ENCODE results near the gene MED13L.
"Not testable (repeated sequence)": the region's sequence is repeated elsewhere in the genome, so short reads cannot be mapped to it uniquely, and the experiment has no call there.

MED13L gene

DNA sequence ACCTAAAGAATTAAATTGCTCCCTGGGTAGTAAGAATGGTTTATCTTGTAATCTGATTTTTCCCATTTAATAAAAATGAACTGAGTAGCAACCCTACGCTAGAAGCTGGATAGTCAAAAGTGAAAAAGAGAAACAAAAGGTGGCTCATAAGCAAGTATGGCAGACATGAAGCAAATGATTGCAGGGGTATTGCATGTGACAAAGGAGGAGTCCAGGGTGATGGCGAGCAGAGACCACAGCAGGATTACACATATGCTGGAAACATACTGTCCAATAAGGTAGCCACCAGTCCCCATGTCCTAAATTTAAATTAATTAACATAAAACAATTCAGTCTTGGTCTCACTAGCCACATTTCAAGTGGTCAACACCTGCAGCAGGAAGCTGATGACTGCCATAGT is 283.8 kb downstream of the MED13L start:
- no peak for DNase-seq

DNA sequence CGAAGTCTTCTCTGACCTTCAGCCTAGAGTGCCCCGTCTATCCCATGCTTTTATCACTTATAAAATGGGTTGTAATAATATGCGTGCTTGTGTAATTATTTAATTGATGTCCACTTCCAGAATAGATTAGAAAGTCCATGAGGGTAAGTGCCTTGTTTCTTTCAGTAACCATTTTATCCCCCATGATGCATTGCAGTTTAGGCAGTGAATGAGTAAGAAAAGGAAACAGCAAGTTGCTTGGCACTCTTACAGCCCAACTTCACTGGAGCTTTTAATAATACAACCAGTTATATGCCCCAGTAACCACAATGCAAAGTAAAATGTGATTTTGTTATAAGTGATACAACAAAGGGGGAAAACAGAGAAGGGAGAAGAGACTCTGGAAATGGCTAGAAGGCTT is 287.3 kb downstream of the MED13L start:
- no peak for DNase-seq

DNA sequence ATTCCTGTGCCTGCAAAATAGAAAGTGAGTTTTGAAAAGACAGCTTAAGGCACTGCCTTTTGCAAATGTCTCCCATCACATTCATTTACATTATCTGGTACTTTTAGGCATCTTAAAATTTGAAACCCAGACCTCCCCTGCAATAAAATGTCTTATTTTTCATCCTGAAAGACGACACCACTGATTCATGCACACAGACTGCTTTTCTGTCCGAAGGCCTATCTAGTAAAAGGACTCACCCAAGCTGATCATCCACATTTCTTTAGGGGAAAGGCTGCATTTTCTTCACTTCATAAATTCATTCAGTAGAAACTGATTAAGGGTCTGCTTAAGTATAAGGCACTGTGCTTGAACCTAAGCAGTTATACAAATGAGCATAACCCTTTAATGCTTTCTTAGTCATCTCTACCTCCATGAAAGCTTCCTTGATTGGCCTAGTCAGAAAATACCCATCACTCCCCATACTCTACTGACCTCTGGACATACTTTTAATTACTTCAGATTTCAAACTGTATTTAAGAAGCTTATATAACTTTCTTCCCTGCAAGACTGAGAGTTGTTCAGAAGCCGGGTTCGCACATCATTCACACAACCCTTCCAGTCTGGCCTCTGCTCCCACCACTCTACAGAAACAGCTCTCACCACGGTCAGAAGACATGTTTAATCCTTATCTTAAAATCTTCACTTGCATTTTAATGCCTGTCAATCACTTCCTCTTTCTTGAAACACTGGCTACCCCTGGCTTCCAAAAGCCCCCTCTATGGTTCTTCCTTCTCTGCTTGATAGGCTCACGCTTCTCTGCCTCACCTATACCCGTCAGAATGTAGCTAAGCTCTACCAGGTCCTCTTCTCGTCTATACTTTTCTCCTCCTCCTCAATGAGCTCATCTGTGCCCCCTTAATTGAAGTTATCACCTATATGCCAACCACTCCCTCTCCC is 288.6 kb downstream of the MED13L start:
- no peak for DNase-seq

DNA sequence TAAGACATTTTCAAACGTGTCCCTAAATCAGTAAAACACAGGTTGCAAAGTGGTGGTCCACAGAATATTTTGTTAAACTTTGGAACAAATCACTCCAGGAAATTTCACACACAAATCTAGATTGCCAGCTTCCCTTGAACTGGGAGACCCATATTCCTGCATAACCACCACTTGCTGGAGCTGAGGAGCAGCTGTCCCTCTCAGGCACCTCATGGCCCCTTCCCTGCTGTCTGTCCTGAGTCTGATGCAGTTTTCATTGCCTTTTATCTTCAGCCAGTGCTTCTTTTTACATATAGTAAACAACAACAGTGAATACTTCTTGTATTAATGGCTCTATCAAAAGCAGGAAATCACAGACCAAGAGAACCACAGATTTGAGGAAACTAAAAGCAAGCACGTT is 289.3 kb downstream of the MED13L start:
- no peak for DNase-seq

DNA sequence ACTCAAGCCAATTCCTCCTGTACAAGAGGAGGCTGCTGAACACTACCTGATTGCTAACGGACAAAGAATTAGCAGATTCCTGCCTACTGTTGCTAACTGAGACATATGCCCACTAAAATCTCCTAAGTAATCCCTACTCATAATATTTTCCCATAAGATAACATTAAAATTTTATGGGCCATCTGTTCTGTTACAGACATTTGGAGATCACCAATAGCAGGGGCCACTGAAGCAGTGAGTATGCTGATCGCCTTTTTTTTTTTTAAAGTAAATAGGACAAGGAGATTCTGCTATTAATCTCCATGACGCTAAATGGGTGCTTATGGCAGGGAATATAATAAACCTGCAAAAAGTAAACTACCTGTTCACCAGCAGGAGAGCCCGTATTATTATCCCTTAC is 292.9 kb downstream of the MED13L start:
- no peak for DNase-seq

DNA sequence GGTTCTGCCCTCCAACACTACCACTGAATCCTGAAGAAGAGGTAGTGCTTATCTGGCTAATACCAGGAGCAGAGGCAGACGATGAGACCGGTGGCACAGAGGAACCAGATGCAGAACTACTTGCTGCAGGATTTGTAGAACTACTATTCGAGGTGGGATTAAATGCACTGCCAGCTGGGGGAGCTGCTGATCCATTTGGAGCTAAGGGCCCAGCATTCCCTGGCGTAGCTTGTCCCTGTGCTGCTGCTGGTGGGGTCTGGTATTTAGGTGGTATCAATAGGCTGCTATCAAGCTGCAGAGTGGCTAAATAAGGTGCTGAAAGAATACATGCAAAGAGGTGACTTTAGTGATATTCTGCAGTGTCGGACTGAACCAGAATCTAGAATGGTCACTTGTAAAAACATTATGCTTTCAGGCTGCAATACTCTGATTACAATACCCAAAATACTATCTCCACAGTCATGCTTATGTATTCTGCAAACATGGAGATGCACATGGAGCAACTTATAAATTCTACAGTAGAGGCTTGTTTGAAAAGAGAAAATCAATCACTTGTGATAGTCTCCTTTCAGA is 294.2 kb downstream of the MED13L start:
- no peak for DNase-seq

DNA sequence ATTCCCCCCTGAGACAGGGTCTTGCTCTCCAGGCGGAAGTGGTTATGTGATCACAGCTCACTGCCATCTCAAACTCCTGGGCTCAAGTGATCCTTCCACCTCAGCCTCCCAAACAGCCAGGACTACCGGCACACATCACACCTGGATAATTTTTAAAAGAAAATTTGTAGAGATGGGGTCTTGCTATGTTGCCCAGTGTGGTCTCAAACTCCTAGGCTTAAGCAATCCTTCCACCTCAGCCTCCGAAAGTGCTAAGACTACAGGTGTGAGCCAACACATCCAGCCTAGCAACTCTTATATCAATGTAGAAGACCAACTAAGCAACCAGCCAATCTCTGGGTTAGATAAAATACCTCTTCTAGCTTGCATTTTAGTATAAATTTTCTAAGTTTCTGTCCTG is 297.2 kb downstream of the MED13L start:
- DNase-seq, result no peak

DNA sequence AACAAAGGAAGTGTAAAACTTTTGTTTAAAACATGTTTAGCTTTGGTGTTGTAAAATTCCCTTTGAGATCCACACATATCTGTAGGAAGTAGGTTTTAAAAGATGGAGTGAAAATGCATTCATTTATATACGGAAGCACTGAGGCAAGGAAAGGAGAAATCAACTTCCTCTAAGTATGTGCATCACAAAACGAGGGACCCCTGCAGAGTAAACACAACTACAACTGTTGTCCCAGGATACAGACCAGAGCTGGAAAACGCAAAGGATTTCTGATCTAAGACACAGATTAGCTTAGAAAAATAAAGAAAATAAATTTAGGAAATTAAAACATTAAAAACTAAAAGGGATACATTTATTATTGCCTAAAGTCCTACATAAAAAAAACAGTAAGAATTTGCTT is 297.6 kb downstream of the MED13L start:
- DNase-seq, result no peak

DNA sequence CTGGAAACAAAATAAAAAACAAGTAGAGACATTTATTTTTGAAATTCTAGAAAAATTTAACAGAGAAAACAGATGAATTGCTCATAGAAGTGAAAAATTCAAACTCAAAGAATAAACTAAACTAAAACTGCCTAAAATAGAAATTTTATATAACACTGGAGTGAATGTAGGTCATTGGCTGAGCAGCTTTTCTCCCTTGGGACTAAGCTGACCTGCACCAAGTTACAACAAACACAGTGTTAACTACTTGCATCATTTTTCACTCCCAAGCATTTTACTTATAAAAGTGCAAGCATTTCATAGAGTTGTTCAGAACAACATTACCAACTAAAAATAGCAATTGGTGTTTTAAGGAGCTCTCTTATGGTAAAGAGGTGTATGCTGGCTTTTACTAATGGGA is 298.1 kb downstream of the MED13L start:
- no peak for DNase-seq

DNA sequence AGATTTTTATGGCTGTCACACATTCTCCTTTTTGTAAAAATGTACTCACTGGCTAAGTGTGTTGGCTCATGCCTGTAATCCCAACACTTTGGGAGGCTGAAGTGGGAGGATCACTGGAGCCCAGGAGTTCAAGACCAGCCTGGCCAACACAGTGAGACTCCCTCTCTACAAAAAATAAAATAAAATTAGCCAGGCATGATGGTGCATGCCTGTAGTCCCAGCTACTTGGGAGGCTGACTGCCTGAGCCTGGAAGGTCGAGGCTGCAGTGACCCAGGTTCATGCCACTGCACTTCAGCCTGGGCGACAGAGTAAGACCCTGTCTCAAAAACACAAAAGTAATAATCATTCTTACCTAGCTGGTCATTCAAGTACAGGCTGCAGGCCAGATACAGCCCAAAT is 300.7 kb downstream of the MED13L start:
- not testable (repeated sequence) for DNase-seq

DNA sequence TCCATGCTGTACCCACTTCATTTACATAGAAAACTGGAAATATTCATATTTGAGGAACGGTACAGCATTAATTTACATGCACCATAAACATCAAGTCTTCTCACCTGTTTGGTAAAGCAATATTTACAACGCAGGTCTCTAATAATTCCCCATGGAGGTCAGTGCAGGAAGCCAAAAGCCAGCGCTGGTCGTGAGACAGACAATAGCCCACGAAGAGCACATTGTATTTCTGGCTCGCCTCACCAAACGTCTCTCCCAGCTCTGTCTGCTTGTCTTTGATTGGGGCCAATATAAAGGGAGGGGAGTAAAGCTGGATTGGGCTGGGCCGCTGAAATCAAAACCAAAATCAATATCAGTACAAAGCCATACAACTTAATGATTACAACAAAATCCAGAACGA is 302.1 kb downstream of the MED13L start:
- no peak for DNase-seq

DNA sequence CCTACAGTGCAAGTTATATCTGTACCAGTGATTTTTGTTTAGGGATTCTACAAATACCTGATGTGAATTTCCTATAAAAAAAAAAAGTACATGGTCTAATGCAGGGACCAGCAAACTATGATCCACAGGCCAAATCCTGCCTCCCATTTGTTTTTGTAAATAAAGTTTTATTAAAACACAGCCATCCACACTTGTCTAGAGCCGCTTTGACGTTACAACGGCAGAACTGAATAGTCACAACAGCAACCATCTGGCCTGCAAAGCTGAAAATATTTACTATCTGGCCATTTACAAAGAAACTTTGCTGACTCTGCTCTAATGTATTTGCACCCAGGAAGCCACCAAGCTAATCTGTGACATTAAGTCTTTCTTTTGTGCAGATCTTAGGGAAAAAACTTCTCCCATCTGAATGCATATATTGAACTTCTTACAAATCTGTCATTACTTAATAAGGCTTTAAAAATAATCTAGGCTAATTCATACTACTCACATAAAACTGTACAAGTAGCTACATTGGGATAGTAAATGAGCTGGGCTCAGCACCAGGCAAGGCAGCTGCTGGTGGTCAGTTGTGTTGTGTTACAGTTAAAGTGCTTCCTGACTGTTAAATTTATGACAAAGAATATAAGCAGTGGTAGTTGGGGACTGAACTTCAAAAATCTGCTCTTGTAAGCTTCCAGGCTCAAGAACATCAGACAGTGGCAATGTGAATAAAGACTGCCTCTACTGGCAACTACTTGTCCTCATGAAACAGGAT is 303.3 kb downstream of the MED13L start:
- DNase-seq, result no peak

DNA sequence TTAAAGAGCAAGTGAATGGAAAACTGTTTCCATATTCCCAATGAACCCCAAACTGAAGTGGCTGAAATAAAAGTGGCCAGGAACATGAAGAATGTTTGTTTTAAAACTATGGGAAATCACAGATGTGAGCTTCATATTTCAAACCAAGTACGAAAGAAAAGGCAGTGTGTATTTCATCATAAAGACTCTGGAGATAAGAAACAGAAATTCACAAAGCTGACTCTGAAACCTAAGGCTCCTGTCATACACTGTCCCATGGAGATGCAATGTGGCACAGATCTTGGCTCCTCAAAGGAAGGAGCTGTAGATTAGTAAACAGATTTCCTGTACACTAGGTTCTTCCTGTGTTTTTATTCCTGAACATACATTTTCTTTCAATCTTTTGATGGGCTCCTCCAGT is 304.4 kb downstream of the MED13L start:
- no peak for DNase-seq

DNA sequence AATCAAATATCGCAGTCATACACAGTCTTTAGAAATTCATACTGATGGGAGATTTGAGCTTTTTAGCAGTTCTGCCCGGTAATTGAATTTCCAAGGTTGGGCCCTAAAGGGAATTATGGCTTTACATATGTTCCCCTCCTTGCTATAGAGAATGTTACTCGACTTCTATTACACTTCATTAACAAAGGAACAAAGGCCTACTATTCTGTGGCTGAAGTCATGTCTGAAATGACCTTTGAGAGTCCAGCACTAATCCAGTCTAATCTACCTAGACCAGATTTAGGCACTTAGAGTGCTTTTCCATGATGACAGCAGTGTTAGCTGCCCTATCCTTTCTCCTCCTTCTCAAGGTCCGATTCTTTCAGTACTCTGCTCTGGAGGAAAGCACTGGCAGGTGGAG is 305.3 kb downstream of the MED13L start:
- no peak for DNase-seq

DNA sequence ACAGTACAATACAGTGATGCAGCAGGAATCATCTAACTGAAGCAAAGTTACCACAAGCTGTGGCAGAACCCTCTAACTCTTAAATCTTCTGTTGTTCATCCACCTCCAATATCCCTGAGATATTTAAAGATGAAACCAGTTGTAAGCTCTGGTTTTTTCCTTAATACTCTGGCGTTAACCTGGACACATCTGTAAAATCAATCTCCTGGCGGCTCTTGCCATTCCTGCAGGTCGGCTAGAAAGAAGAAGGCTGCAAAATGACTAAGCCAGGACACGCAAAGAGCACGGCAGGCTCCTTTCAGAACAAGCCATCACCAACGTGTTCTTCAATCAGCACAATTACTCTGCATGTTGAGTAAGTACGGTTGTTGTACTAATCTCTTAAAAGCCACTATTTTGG is 309.3 kb downstream of the MED13L start:
- DNase-seq, result no peak

DNA sequence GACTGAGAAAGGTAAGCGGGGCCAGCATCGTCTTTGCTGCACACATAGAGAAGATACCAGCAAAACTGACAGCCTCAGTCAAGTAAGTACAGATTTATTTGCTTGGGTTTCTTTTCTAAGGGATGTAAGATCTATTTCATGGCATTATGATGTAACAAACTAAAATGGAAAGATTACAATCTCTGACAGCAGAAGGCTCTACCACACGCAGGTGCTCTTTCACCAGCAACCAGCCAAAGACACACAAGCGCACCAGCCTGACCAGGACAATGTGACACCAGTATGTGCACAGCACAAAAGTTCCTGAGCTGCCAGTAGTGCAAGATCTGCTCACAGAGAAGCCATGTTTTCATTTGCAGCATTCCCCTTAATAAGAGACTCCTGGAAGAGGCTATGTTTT is 311.1 kb downstream of the MED13L start:
- no peak for DNase-seq

DNA sequence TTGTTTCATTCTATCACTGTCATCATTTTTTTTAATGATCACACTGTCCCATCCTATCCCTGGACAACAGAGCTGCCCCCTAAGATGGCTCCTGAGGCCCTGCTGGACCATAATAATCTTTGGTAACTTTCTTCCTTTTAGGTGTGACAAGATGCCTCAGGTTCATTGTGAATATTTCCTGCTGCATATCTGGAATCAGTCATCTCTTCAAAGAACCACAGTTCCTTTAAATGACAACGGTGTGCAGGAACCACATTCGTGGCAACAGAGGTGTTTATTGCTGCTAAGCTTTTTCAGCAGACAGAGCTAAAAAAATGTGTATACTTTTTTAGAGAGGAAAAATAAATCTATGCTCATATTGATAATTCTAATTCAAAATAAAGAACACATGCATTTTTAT is 312.9 kb downstream of the MED13L start:
- no peak for DNase-seq

DNA sequence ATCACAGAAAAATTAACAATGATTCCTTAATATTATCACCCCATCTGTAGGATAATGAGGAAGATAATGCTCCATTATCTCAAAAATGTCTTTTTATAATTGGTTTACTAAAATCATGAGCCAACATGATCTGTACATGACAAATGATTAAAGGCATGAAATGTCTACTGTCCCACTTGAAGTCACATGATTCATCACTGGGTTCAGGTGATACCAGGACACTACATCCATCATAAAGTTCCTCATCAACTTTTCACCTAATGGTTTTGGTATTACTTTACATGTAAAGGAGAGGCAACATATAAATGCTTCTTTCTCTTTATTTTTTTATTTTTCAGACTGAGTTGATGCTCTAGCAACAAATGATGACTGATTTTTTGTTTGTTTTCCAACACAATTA is 313.3 kb downstream of the MED13L start:
- DNase-seq, result no peak

DNA sequence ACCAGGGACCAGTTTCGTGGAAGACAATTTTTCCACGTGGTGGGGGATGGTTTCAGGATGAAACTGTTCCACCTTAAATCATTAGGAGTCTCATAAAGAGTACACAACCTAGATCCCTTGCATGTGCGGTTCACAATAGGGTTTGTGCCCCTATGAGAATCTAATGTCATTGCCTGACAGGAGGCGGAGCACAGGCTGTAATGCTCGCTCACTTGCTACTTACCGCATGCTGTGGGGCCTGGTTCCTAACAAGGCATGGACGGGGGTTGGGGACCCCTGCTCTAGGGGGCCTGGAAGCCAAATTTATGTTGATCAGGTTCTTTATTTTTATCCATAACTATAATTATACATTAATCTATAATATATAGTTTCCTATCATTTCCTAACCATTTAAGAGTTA is 315.3 kb downstream of the MED13L start:
- DNase-seq, result no peak

DNA sequence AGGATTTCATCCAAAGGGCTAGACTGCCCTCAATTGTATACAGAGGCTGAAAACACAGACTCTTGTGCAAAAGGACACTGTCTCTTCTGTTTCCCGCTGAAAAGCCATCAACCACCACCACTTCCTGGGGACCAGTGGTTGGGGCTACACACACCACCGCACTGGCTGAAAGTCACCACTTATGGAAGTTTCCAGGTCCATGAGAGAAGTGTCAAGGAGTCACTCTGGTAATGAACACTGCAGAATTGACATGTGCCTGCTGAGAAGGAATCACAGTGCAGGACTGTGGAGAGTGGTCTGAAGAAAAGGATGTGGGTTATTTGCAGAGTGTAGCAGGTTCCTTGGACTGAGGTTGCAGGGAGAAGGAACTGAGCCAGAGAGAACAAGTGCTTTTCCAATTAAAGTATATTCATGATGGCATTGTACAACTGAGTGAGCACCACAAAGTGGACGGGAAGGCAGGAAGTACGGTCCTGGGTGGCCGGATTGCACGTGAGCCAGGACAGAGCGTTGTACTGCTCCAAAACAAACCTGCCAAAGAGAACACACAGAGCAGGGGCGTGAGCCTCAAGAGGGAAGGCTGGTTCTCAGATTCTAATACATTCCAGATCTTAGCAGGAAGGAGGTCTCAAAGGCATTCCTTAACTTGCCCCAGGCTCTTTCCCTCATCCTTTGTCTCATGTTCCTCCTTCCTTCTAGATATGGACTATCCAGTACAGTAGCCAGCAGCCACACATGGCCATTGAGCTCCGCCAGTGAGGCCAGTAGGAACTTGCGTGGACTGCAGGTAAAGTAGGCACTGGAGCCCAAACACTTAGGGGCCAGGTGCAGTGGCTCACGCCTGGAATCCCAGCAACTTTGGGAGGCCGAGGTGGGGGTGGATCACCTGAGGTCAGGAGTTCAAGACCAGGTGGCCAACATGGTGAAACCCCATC is 316.4 kb downstream of the MED13L start:
- DNase-seq, result no peak

DNA sequence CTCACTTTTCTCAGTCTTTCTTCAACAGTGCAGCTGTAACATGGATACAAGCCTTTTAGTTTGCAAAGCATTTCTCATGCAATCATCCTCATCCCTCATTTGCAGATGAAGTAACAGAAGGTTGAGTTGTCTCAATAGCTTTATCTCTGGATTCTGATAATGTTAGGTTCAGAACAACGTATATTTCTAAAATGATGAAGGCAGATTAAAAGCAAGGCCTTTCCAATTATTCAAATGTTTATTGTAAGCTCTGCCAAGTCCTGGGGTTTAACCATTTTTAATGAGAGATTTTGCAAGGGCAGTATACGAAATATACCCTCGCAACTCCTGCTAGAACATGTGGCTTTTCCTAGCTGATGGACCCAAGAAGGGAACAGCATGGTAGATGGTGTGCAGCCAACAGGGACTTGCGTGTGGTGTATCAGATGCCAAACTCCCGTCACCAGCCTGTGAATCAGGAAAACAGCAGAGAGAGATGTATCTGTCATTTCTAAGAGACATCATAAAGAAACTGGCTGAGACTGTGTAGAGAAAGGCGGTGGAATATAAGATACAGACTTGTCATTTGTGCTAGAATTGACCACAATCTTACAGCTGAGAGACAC is 319.7 kb downstream of the MED13L start:
- DNase-seq, result no peak

DNA sequence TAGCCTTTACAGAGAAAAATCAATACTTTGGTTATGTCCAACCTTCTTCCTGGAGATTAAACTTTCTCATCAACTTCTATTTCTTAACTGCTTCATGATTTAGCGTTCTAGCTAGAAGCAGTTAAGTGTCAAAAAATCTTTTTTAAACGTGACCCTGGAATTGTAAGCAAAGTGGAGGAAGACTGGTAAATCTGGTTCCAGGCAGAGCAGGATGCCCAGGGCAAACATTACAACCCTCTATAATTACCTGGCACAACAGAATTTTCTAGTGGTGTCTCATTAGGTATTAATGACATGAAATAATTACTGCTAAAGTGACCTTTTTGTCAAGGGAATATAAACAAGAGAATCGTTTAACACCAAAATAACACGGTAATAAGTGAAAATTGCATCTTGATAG is 320.8 kb downstream of the MED13L start:
- no peak for DNase-seq

Measured in SIG-M5 (cell line).